Epithelial cell of esophagus (primary cell): ENCODE measurements around the gene OCEL1.

Source experiments
- DNase-seq: peaks from one replicate; pipeline ENCODE4 v3.0.0; 2010; ENCODE audit warnings: low read depth
- H3K4me3 ChIP-seq: 2 replicates; pipeline ENCODE4 v1.5.1; 2011; ENCODE audit warnings: mild to moderate bottlenecking, low read length, control low read depth
- CTCF ChIP-seq: IDR thresholded peaks from 2 replicates; pipeline ENCODE4 v1.5.1; 2011; ENCODE audit warnings: low read depth, mild to moderate bottlenecking, low read length, control low read depth, inconsistent platforms; ENCODE audit not compliant: insufficient read depth; ENCODE audit errors: missing control alignments

The OCEL1 gene

DNA sequence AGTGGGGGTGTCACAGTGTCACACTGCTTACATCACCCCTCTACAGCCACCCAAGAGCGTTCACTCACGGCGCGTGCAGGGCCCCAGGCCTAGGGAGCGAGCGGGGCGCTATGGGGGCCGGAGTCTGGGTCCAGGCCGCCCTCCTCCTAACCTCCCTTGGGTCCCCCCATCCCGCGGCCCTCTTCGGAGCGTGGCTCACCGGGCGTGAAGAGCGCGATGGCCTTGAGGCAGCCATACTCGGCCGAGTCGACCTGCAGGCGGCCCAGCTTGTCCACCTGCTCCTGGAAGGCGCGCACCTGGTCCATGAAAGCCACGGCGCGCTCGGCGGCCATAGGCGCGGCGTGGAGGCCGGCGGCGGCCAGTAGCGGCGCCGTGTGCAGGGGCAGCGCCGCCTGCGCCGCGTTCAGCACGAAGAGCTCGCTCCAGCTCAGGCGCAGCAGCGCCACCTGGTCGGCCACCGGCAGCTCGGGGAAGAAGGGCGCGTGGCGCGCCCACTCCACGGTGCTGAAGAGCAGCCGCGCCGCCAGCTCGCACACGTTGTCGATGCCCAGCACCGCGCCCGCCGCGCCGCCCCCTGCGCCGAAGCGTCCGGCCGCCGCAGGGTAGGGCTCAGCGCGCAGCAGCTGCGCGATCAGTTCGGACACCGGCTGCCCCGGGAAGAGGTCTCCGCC lies 9.4 kb downstream of the OCEL1 start:
- TF ChIP-seq CTCF: peak; percentile 33
- peak overlapping the region; percentile 53 for H3K4me3 ChIP-seq
- peak; percentile 75 for DNase-seq

DNA sequence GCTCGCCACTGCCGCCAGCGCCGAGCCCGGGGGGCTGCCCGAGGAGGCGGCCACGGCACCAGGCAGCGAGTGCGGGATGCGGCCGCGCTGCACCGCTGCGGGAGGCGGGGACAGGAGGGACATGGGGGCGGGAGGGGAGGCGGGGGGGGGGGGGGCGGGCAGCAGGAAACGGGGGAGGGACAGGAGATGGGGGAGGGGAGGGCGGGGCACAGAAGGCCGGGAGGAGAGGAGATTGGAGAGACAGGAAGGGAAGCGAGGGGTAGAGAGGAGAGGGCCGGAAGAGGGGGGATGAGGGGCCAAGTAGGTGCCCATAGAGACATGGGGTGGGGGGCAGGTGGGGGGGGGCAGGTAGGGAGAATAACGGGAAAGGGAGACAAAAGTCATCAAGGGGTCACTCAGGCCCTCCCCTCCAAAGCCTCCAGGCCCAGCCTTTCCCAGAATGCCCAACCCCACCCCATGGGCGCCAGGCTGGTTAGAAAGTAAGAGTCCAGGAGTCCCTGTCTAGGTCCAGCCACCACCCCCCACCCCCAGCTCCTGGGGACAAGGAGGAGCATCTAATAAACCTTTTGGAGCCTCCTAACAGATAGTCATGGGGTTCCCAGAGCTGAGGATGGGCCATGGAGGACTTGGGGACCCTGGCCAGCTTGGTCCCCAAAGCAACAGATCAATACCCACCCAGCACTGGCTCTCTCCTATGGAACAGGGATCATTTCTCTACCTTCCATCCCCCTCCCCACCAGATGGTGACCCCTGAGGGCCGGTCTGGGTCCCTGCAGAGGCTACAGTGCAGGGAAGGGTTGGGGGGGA lies 10.1 kb downstream of the OCEL1 start:
- no peak for TF ChIP-seq CTCF
- peak; percentile 32 for DNase-seq

GRCh38 chr19:17236811-17237543 lies 11.0 kb downstream of the OCEL1 start:
- DNase-seq: no peak
- H3K4me3 ChIP-seq: no peak overlapping the region
- TF ChIP-seq CTCF: no peak

More for the DNA sequence above, 10.1 kb downstream of the OCEL1 start:
- peak overlapping the region; percentile 53 for H3K4me3 ChIP-seq

GRCh38 chr19:17237747-17238706 lies 12.0 kb downstream of the OCEL1 start:
- DNase-seq: no peak
- H3K4me3 ChIP-seq: no peak overlapping the region
- no peak for TF ChIP-seq CTCF

DNA sequence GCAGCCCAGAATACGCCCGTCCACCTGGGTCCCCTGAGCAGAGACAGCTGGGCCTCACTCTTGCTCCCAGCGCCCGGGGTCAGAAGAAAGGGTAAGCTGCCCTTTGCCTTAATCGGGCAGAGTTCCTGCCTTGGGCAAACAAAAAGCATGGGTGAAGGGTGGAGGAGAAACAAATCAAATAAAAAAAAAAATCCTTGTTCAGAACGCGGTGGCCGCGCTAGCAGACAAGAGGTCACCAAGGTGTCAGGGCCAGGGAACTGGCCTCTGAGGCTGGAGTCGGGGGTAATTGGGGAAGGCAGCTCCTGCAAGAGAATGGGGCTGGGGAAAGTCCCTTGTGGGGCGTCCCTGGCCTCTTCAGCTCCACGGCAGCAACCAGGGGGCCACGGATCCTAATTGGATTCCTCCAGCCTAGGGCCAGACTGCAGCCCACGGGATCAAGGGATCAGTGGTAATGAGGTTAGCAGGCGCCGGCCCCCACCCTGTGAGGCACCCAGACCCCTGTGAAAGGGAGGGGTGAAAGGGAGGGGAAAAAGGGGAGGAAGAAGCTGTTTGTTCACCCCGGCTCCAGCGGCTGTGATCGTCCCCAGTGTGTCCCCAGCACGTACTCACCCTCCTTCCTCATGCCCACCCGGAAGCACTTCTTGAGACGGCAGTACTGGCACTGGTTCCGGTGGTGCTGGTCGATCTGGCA lies 14.2 kb downstream of the OCEL1 start:
- H3K4me3 ChIP-seq: no peak overlapping the region
- no peak for TF ChIP-seq CTCF
- DNase-seq: no peak
